HG03565 (cell line): ENCODE results near the gene EPPIN.

Experiments used
- ATAC-seq: cut with Tn5 transposase; IDR thresholded peaks from one replicate; pipeline ENCODE4 v1.9.1; 2021; ENCODE audit warnings: mild to moderate bottlenecking, moderate library complexity; ENCODE audit not compliant: unreplicated experiment

The EPPIN gene

GRCh38 chr20:45539382-45539781, 7.8 kb downstream of the EPPIN start, which contains the start of gene WFDC6:
TSS of gene WFDC6 (minus strand) at chr20:45539482. CDS start at chr20:45539407, 75 bp downstream.
- ATAC-seq = no peak

DNA sequence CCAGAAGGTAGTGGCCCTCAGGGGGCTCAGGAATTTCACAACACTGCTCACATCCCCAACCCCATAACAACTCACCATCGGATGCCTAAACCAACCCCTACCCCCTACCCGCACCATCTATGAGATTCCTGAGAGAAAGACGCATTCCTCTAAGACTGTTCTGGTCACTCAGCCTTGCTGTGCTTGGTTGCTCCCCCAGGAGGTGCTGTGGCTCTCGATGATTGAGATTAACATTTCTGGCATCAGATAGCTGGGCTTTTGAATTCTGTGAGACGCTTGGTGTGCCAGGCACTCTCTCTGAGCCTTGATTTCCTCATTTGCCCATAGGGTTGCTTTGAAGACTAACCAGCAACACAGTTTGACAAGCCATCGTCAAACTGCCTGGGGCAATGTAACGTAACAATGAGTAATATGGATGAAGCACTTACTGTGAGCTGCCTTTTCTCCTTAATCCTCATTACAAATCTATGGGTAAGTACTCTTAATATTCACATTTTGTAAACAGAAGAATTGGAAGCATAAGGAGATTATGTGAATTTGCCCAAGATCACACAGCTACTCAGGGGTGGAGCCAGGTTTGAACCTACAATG, 8.9 kb downstream of the EPPIN start:
- no peak for ATAC-seq

DNA sequence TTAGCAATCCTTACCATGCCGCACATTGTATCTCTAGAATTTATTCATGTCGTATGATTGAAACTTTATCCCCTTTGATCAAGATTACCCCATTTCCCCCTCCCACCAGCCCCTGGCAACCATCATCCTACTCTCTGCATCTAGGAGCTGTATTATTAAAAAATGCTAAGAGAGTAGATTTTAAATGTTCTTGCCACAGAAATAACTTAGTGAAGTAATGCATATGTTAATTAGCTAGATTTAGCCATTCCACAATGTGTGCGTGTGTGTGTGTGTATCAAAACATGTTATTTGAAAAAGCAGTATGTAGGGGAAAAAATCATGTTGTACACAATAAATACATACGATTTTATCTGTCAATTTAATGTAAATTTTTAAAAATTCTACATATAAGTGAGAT, 19.9 kb downstream of the EPPIN start:
- ATAC-seq = no peak

DNA sequence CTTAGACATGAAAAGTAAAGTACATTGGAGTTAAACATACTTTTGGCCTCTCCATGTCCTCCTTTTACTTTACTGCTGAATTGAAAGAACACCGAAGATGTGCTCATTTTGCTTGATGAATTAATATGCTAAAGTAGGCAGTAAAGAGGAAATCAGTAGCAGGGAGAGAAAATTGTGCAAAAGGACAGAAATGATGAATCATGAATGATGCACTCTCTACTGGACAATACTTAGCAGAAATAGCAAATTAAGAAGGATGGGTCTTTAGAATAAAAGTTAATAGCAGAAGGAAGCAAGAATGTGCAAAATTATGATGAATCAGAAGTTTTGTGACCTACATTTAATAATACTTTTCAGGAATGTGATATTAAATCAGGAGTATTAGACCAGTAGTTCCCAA, 23.4 kb downstream of the EPPIN start:
- no peak for ATAC-seq

DNA sequence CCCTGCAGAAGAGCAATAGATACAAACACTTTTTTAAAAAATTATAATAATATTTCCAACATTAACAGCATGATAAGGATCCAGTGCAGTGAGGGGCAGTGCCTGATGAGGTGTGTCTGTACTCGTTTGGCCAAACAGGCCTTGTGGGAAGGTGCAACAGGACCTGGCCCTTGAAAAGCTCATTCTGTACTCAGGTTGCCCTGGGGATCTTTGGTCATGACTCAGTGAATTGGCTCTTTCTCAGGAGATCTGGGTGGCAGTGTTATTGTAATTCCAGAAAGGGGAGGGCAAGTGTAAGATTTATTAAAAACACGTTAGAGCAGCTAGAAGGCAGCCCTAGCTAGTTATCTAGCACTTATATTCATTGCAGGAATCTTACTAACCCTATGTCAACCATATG, 28.9 kb downstream of the EPPIN start:
- no peak for ATAC-seq

- ATAC-seq = no peak
Observed at GRCh38 chr20:45515147-45515913, 31.9 kb downstream of the EPPIN start, which contains the start of gene SPINT3. TSS of gene SPINT3 (minus strand) at chr20:45515622. CDS start at chr20:45515608, 14 bp downstream.

GRCh38 chr20:45510242-45510862, 36.8 kb downstream of the EPPIN start:
- ATAC-seq = no peak

GRCh38 chr20:45509091-45509490, 38.1 kb downstream of the EPPIN start:
- no peak for ATAC-seq

DNA sequence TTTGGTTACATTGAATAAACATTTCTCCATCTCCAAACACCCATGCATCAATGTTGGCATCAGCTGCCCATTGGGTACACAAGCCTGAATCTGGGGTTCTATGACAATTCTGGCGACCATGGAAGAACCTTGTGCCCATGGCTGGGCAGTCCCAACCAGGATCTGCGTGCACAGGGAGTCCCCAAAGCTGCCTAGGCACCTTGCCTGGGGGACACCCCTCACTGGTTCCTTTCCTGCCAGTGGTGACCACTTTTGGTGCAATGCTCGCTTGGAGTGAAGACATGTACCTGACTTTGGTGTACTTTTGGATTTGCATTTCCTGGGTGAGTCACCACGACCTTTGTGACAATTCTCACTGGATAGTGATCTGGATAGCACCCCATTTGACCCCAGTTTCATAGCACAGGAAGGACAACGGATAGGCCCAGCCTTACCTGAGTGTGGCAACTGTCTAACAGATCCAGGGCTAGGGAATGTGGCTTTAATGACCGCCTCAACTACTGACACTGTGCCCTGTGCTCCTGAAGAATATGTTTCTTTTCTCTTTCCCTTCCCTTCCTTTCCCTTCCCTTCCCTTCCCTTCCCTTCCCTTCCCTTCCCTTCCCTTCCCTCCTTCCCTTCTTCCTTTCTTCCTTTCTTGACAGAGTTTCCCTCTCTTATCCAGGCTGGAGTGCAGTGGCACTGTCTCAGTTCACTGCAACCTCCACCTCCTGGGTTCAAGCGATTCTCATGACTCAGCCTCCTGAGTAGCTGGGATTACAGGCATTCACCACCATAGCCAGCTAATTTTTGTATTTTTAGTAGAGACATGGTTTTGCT, 38.9 kb downstream of the EPPIN start:
- no peak for ATAC-seq

GRCh38 chr20:45507011-45507820, 40.0 kb downstream of the EPPIN start:
- no peak for ATAC-seq

DNA sequence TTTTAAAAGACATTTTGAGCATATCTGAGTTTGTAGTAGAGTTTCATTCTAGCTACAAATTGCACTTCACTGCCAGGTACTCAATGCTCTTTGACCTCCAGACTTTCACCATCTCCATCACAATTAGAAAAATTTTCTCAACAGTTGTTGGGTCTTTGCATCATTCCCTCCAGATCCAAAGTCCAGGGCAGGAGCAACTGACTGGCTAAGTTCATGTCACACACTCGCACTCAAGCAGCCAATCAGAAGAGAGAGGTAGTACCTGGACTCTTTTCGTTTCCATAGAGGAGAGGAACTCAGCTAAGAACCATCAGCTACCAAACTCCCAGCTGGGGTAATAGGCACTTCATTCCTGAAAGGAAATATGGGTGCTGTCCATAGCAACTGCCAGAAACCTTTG, 40.8 kb downstream of the EPPIN start:
- ATAC-seq = no peak

GRCh38 chr20:45503403-45503802, 43.8 kb downstream of the EPPIN start:
- no peak for ATAC-seq

DNA sequence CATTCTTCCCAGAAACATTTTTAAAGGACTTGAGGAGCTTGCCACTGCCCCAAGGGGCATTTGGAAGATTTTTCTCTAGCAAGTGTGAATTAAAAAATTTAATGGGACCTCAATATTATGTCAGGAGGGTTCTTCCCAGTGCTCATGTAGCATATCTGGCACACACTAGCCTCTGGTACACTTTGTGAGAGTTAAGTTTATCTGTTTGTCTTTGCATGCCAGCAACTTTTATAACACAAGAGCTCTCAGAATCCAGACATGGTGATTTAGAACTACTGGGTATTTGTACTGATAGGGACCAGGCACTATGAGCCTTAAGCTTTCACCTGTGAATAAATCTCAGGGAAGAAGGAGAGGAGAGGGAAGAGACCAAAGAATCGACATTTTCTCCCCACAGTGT, 44.6 kb downstream of the EPPIN start:
- ATAC-seq = no peak

DNA sequence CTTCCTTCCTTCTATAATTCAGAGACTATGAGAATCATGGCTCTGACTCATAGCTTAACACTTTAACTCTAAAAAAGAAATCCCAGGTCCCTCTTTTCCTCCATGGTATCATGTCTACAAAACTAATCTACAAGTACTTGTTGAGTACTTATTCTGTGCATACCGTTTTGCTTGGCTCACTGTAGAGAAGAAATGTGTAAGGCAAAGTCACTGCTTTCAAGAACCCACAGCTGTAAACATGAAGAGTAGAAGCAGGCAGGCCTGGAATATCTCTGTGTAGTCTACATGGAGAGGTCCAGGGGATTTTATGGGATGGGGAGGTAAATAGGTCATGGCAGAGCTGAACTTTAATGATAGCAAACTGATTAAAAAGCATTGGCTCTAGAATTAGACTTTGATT, 45.6 kb downstream of the EPPIN start:
- ATAC-seq = no peak

DNA sequence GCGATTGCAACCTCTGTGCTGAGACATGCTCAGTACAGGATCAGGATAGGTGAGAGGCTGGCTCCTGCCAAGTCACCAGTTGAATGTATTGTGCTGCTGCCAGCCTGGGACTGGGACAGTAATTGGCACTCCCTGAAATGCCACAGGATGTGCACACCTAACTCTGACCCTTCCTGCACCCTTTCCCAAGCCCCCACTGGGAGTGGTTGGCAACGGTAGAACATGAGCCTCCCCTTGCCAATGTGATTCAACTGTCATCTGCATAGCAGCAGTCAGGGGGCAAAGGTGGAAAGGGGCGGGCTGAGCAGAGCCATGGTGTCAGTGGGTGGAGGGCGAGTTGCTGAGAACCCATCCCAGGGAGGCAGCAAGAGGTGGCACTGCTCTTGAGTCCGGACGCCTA, 47.2 kb downstream of the EPPIN start:
- ATAC-seq = no peak

GRCh38 chr20:45497971-45498494, 49.2 kb downstream of the EPPIN start:
- no peak for ATAC-seq

DNA sequence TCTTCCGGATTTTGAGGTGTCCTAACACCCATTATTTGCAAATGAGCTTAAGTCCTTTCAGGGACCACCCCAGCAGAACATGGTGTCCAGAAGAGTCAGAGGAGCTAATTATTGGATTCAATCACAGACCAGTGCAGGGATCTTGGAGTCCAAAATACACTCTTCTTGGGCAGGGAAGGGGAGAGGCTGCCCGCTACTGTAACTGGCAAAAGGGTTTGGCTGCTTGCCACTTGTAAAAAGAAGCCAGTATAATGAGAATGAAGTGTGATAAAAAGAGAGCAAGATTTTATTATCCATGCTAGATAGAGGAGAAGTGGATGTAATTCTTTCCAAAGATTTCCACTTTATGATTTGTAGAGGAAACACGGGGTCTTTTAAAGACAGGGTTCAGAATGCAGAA, 51.0 kb downstream of the EPPIN start:
- ATAC-seq = no peak

- ATAC-seq = no peak
Observed at GRCh38 chr20:45495501-45495941, 51.7 kb downstream of the EPPIN start.
